Fibroblast of lung (primary cell): ENCODE measurements around the gene TPO.

Experiments
- EZH2 ChIP-seq: IDR thresholded peaks from 2 replicates; pipeline ENCODE4 v1.5.1; 2012; ENCODE audit warnings: low read length, control low read depth, mild to moderate bottlenecking; ENCODE audit errors: missing control alignments
- TF ChIP-seq, protein P1 (sequence below), 2 donors: IDR thresholded peaks in 1 of 2; conservative IDR thresholded peaks in 1 of 2; 1 replicate in 1 of 2; 2 replicates in 1 of 2; pipeline ENCODE4 v1.5.1; 2011 to 2012; ENCODE audit warnings: low read length in 2 of 2, control low read depth in 1 of 2, inconsistent platforms in 1 of 2, low read depth in 1 of 2, mild to moderate bottlenecking in 1 of 2

DNA sequence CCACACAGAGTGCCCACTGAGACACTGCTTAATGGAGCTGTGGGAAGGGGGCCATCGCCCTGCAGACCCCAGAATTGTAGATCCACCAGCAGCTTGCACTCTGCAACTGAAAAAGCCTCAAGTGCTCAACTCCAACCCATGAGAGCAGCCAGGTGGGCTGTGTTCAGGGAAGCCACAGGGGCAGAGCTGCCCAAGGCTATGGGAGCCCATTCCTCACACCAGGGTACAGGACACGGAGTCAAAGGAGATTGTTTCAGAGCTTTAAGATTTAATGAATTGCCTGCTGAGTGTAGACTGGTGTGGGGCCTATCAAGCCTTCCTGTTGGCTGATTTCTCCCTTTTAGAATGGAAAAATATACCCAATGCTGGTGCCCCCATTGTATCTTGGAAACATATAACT lies 17.2 kb downstream of the TPO start:
- no peak for TF ChIP-seq EZH2
- TF ChIP-seq, protein P1, sequence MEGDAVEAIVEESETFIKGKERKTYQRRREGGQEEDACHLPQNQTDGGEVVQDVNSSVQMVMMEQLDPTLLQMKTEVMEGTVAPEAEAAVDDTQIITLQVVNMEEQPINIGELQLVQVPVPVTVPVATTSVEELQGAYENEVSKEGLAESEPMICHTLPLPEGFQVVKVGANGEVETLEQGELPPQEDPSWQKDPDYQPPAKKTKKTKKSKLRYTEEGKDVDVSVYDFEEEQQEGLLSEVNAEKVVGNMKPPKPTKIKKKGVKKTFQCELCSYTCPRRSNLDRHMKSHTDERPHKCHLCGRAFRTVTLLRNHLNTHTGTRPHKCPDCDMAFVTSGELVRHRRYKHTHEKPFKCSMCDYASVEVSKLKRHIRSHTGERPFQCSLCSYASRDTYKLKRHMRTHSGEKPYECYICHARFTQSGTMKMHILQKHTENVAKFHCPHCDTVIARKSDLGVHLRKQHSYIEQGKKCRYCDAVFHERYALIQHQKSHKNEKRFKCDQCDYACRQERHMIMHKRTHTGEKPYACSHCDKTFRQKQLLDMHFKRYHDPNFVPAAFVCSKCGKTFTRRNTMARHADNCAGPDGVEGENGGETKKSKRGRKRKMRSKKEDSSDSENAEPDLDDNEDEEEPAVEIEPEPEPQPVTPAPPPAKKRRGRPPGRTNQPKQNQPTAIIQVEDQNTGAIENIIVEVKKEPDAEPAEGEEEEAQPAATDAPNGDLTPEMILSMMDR (conservative IDR thresholded peaks at IDR 0.05 in 1 of 2, IDR thresholded peaks at IDR 0.05 in 1 of 2; ENCODE audit: low read depth in 1 of 2, low read length in 2 of 2): no peak
